ENCODE measurements around the gene TOR3A.
"Not testable (repeated sequence)": the region's sequence is repeated elsewhere in the genome, so short reads cannot be mapped to it uniquely, and the experiment has no call there.

Gene TOR3A, protein sequence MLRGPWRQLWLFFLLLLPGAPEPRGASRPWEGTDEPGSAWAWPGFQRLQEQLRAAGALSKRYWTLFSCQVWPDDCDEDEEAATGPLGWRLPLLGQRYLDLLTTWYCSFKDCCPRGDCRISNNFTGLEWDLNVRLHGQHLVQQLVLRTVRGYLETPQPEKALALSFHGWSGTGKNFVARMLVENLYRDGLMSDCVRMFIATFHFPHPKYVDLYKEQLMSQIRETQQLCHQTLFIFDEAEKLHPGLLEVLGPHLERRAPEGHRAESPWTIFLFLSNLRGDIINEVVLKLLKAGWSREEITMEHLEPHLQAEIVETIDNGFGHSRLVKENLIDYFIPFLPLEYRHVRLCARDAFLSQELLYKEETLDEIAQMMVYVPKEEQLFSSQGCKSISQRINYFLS

GRCh38 chr1:179081687-179082332, at the start of gene TOR3A:
Gene TOR3A, plus strand, starts transcription at chr1:179082070. Its CDS starts 59 bp downstream, at chr1:179082129.
- in situ Hi-C loops (cut with HindIII; ENCODE audit: low pct_ligation_motif_present, low pct_unique_long_range_greater_than_20kb, low sequenced_read_pairs), result no loop called here
- peak; percentile 89 for DNase-seq

- in situ Hi-C loops (cut with HindIII; ENCODE audit: low pct_ligation_motif_present, low pct_unique_long_range_greater_than_20kb, low sequenced_read_pairs), result no loop called here
- DNase-seq, result no peak
These were observed 47.1 kb upstream of the TOR3A start for GRCh38 chr1:179034720-179035119.

GRCh38 chr1:179036844-179037465, 44.9 kb upstream of the TOR3A start:
- DNase-seq, result no peak

GRCh38 chr1:179038528-179039281, 43.2 kb upstream of the TOR3A start:
- in situ Hi-C loops (cut with HindIII; ENCODE audit: low pct_ligation_motif_present, low pct_unique_long_range_greater_than_20kb, low sequenced_read_pairs), result no loop called here
- no peak for DNase-seq

More at GRCh38 chr1:179036844-179037465, 44.9 kb upstream of the TOR3A start:
- in situ Hi-C loops (cut with HindIII; ENCODE audit: low pct_ligation_motif_present, low pct_unique_long_range_greater_than_20kb, low sequenced_read_pairs), result no loop called here

DNA sequence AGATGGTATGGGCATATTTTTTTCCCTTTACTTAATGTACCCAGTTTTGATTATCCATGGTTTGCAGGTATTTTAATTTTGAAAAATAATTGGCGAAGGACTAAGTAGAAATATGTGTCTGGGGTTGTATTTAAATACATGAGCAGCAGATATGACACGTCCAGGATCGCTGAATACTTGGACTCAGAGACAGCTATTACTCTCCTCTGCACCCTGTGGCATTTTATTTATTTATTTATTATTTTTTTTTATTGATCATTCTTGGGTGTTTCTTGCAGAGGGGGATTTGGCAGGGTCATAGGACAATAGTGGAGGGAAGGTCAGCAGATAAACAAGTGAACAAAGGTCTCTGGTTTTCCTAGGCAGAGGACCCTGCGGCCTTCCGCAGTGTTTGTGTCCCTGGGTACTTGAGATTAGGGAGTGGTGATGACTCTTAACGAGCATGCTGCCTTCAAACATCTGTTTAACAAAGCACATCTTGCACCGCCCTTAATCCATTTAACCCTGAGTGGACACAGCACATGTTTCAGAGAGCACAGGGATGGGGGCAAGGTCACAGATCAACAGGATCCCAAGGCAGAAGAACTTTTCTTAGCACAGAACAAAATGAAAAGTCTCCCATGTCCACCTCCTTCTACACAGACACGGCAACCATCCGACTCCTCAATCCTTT, 42.2 kb upstream of the TOR3A start:
- DNase-seq; in situ Hi-C loops (cut with HindIII; ENCODE audit: low pct_ligation_motif_present, low pct_unique_long_range_greater_than_20kb, low sequenced_read_pairs): not testable (repeated sequence)

- in situ Hi-C loops (cut with HindIII; ENCODE audit: low pct_ligation_motif_present, low pct_unique_long_range_greater_than_20kb, low sequenced_read_pairs); DNase-seq: not testable (repeated sequence)
These were observed 41.7 kb upstream of the TOR3A start for GRCh38 chr1:179040175-179040551.

- in situ Hi-C loops (cut with HindIII; ENCODE audit: low pct_ligation_motif_present, low pct_unique_long_range_greater_than_20kb, low sequenced_read_pairs), result no loop called here
- DNase-seq, result no peak
These were observed 39.8 kb upstream of the TOR3A start for GRCh38 chr1:179042087-179042486.

- in situ Hi-C loops (cut with HindIII; ENCODE audit: low pct_ligation_motif_present, low pct_unique_long_range_greater_than_20kb, low sequenced_read_pairs), result no loop called here
- DNase-seq, result no peak
These were observed 39.2 kb upstream of the TOR3A start for GRCh38 chr1:179042700-179043099.

DNA sequence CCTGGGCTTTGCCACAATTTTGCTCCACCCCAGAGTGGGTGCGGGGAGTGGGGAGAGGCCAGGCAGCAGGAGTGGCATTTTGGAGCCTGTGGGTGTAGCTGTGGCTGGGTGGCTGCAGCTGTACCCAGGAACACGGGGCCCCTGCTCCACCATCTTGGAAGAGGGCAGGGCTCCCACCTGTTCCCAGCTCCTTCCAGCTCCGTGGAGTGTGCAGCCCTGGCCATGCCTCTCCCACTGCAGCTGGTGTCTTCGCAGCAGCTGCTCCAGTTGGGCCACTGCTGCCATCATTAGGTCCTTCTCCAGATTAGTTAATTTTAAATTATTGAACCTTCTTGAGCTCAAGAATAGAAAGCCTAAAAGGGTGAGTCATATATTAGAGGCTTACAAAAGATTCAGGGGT, 38.6 kb upstream of the TOR3A start:
- in situ Hi-C loops (cut with HindIII; ENCODE audit: low pct_ligation_motif_present, low pct_unique_long_range_greater_than_20kb, low sequenced_read_pairs), result no loop called here
- no peak for DNase-seq

- in situ Hi-C loops (cut with HindIII; ENCODE audit: low pct_ligation_motif_present, low pct_unique_long_range_greater_than_20kb, low sequenced_read_pairs), result no loop called here
These were observed 38.0 kb upstream of the TOR3A start for GRCh38 chr1:179043907-179044306.

DNA sequence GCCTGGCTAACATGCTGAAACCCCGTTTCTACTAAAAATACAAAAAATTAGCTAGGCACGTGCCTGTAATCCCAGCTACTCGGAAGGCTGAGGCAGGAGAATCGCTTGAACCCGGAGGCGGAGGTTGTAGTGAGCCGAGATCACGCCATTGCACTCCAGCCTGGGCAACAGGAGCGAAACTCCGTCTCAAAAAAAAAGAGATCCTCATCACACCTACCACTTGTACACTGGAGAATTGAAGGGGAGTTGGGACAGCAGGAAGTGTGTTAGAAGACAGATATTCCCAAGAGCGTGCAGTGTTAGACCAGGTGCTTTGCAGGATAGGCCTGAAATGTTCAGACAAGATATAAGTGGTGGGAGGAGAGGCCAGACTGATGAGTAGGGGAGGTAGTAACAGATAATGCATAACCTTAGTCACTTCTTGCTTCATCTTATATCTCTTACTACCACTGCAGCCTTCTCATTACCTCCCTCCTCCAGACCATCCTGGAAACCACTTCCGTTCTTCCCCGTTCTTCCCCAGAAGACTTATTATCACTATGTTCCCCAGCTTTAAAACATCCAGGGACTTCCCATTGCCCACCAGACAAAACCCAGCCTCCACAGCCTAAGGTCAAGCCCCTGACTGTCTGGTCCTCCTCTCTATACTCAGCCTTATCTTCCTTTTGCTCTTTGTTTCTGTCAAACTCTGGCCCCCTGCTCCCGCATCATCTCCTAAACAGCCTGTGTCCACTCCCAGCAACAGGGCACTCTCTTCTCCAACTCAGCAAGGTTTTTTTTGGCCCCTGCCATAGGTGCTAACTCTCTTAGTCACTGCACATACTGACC, 34.8 kb upstream of the TOR3A start:
- DNase-seq, result no peak
- in situ Hi-C loops (cut with HindIII; ENCODE audit: low pct_ligation_motif_present, low pct_unique_long_range_greater_than_20kb, low sequenced_read_pairs), result no loop called here

More at GRCh38 chr1:179043907-179044306, 38.0 kb upstream of the TOR3A start:
- DNase-seq, result no peak

- DNase-seq, result no peak
- in situ Hi-C loops (cut with HindIII; ENCODE audit: low pct_ligation_motif_present, low pct_unique_long_range_greater_than_20kb, low sequenced_read_pairs), result no loop called here
These were observed 34.3 kb upstream of the TOR3A start for GRCh38 chr1:179047636-179047997.

DNA sequence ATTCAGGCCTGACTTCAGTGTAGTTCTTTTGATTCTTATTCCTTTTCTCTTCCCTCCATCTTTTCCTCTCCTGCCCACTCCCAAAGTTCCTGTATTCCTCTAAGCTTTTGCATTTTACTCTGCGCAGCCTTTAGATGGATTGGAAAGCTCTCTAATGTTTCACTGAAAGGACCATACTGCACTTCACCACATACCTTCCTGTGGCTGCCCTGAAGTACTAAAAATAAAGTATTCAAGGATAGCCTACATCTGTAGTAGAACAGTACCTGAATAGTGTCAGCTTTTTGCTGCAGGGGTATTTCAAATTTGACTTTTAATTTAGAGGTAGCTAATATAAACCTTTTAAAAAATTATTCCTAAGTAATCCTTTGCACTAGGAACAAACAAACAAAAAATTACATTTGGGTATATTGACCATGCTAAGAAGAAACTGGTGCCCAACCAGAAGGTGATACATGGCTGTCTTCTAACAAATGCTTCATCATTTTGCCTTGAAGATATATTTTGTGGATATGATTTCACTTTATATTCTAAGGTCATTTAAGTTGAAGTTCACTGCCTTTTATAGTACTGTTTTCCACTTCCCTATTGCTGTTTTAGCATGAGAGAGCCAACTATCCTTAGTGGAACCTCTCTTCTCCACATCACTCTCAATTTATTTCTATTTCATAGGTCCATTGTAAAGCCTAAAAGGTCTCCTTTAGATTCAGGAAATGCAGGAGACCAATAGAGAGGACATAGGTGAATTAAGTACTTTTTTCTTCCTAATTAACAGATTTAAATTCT, 33.3 kb upstream of the TOR3A start:
- DNase-seq, result no peak
- in situ Hi-C loops (cut with HindIII; ENCODE audit: low pct_ligation_motif_present, low pct_unique_long_range_greater_than_20kb, low sequenced_read_pairs), result no loop called here

- no peak for DNase-seq
- in situ Hi-C loops (cut with HindIII; ENCODE audit: low pct_ligation_motif_present, low pct_unique_long_range_greater_than_20kb, low sequenced_read_pairs), result no loop called here
These were observed 29.1 kb upstream of the TOR3A start for GRCh38 chr1:179052776-179053175.

DNA sequence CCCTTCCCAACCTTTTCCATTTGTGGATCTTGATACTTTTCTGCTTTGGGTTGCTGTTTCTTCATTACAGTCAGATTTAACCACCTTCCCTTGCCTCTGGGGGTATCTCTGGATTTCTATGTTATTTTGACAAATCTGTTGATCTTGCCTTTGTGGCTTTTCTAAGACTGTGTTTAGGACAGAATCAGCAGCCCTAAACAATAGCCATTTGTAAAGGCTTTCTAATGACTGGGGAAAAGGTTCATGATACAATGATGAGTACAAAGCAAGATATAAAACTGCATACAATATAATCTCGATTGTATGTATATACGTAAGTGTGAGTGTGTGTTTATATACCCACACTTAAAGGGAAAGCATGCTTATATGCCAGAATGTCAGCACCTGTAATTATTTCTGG, 28.4 kb upstream of the TOR3A start:
- no peak for DNase-seq
- in situ Hi-C loops (cut with HindIII; ENCODE audit: low pct_ligation_motif_present, low pct_unique_long_range_greater_than_20kb, low sequenced_read_pairs), result no loop called here

- in situ Hi-C loops (cut with HindIII; ENCODE audit: low pct_ligation_motif_present, low pct_unique_long_range_greater_than_20kb, low sequenced_read_pairs), result no loop called here
- DNase-seq, result no peak
These were observed 25.9 kb upstream of the TOR3A start for GRCh38 chr1:179055937-179056336.
